ENCODE results near the gene DAPK2.

DAPK2 gene

GRCh38 chr15:63913336-63913735 lies 132.9 kb downstream of the DAPK2 start:
- TF ChIP-seq ZFP30 (CRISPR knock-in tag; IDR thresholded peaks at IDR 0.05) (no peak), RARB (CRISPR knock-in tag; IDR thresholded peaks at IDR 0.05) (no peak), TCF4 (CRISPR knock-in tag; IDR thresholded peaks at IDR 0.05; ENCODE audit: borderline replicate concordance) (no peak), CREB5 (CRISPR knock-in tag; IDR thresholded peaks at IDR 0.05; ENCODE audit: low read depth) (no peak), TSHZ2 (CRISPR knock-in tag; IDR thresholded peaks at IDR 0.05) (no peak)
- ATAC-seq, result no peak

GRCh38 chr15:63912061-63912615 lies 134.1 kb downstream of the DAPK2 start:
- ATAC-seq, result no peak
- no peak for TF ChIP-seq ZNF70 (CRISPR knock-in tag; IDR thresholded peaks at IDR 0.05)
- no peak for TF ChIP-seq ZNF8 (CRISPR knock-in tag; IDR thresholded peaks at IDR 0.05)
- TF ChIP-seq ISL1 (CRISPR knock-in tag; IDR thresholded peaks at IDR 0.05), result no peak
- TF ChIP-seq ESRRG (CRISPR knock-in tag; IDR thresholded peaks at IDR 0.05), result no peak
- no peak for TF ChIP-seq CSRNP3 (CRISPR knock-in tag; IDR thresholded peaks at IDR 0.05)
- TF ChIP-seq ARNTL (CRISPR knock-in tag; IDR thresholded peaks at IDR 0.05; ENCODE audit: borderline replicate concordance, low read depth), result no peak
- no peak for TF ChIP-seq CREB5 (CRISPR knock-in tag; IDR thresholded peaks at IDR 0.05; ENCODE audit: low read depth)
- TF ChIP-seq ZC3H10 (CRISPR knock-in tag; IDR thresholded peaks at IDR 0.05), result no peak
- no peak for TF ChIP-seq RARB (CRISPR knock-in tag; IDR thresholded peaks at IDR 0.05)
- TF ChIP-seq OSR1 (CRISPR knock-in tag; IDR thresholded peaks at IDR 0.05), result no peak
- TF ChIP-seq BACH2 (CRISPR knock-in tag; IDR thresholded peaks at IDR 0.05; ENCODE audit: borderline replicate concordance), result no peak
- TF ChIP-seq CSDC2 (CRISPR knock-in tag; IDR thresholded peaks at IDR 0.05), result no peak
- TF ChIP-seq TOX (CRISPR knock-in tag; IDR thresholded peaks at IDR 0.05; ENCODE audit: borderline replicate concordance), result no peak
- no peak for TF ChIP-seq SNAI2 (CRISPR knock-in tag; IDR thresholded peaks at IDR 0.05)
- no peak for TF ChIP-seq TSHZ2 (CRISPR knock-in tag; IDR thresholded peaks at IDR 0.05)

GRCh38 chr15:63911160-63911559 lies 135.1 kb downstream of the DAPK2 start:
- ATAC-seq, result no peak
- no peak for TF ChIP-seq ESRRG (CRISPR knock-in tag; IDR thresholded peaks at IDR 0.05)
- no peak for TF ChIP-seq ZNF70 (CRISPR knock-in tag; IDR thresholded peaks at IDR 0.05)
- no peak for TF ChIP-seq ISL1 (CRISPR knock-in tag; IDR thresholded peaks at IDR 0.05)
- no peak for TF ChIP-seq TOX (CRISPR knock-in tag; IDR thresholded peaks at IDR 0.05; ENCODE audit: borderline replicate concordance)
- no peak for TF ChIP-seq CSDC2 (CRISPR knock-in tag; IDR thresholded peaks at IDR 0.05)
- TF ChIP-seq ZNF565 (CRISPR knock-in tag; conservative IDR thresholded peaks at IDR 0.05; ENCODE audit: low read depth), result no peak
- no peak for TF ChIP-seq RARB (CRISPR knock-in tag; IDR thresholded peaks at IDR 0.05)
- TF ChIP-seq SNAI2 (CRISPR knock-in tag; IDR thresholded peaks at IDR 0.05), result no peak
- no peak for TF ChIP-seq ZNF8 (CRISPR knock-in tag; IDR thresholded peaks at IDR 0.05)
- no peak for TF ChIP-seq TSHZ2 (CRISPR knock-in tag; IDR thresholded peaks at IDR 0.05)
- no peak for TF ChIP-seq POU6F1 (CRISPR knock-in tag; IDR thresholded peaks at IDR 0.05; ENCODE audit: borderline replicate concordance, low read depth)
- TF ChIP-seq PATZ1 (CRISPR knock-in tag; IDR thresholded peaks at IDR 0.05; ENCODE audit: borderline replicate concordance), result no peak
